Measurements from ENCODE around the gene TANK. TPM values are rescaled to one million over a fixed set of nuclear protein-coding genes. Genes with fewer than 3 reads are reported as not detected.
A peak's percentile ranks its signal among the peaks of the same experiment; 100 is the strongest.

The TANK gene
- total RNA-seq, 4 donors from 2014 or later: 57.0 to 76.1 (median 69.7) TPM

DNA sequence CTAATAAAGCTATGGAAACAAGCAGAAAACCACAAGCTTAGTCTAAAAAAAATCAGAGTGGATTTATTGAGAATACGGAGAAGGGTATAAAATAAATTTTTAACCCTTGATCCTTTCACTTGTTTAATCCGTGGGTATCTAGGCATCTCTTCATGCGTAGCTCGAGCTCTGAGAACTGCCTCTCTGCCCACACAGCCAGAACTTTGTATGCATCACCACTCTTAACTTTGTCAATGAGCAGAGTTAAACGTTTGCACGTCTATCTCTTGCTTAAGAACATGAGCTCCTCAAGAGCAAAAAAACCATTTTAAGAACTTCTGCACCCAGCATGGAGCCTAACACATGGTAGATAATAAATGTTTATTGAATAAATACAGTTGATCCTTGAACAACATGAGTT lies 26.9 kb upstream of the TANK start:
- TF ChIP-seq POLR2AphosphoS5 (IDR thresholded peaks at IDR 0.05): no peak
- TF ChIP-seq POLR2A (IDR thresholded peaks at IDR 0.05; ENCODE audit: low read depth): no peak
- no peak for TF ChIP-seq EP300 (IDR thresholded peaks at IDR 0.05)
- TF ChIP-seq, protein P1, sequence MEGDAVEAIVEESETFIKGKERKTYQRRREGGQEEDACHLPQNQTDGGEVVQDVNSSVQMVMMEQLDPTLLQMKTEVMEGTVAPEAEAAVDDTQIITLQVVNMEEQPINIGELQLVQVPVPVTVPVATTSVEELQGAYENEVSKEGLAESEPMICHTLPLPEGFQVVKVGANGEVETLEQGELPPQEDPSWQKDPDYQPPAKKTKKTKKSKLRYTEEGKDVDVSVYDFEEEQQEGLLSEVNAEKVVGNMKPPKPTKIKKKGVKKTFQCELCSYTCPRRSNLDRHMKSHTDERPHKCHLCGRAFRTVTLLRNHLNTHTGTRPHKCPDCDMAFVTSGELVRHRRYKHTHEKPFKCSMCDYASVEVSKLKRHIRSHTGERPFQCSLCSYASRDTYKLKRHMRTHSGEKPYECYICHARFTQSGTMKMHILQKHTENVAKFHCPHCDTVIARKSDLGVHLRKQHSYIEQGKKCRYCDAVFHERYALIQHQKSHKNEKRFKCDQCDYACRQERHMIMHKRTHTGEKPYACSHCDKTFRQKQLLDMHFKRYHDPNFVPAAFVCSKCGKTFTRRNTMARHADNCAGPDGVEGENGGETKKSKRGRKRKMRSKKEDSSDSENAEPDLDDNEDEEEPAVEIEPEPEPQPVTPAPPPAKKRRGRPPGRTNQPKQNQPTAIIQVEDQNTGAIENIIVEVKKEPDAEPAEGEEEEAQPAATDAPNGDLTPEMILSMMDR (IDR thresholded peaks at IDR 0.05): no peak
- no peak for DNase-seq (ENCODE audit: extremely low spot score)
- 94% methylated on average over 6 of the region's 6 CpGs for WGBS
- Histone ChIP-seq H3K9me3 (no peaks in the 10 kb centered on the region), H3K27ac (replicated peaks in 1 of 4) (no peak overlapping the region), H3K4me3 (no peak overlapping the region), H3K27me3 (no peaks in the 10 kb centered on the region), H3K4me1 (peaks cover 0 to 34% (median 22%) of the 10 kb centered on the region in 4 donors), H3K36me3 (no peaks in the 10 kb centered on the region)
- intact Hi-C loops (cut with DNase I): no loop called here

DNA sequence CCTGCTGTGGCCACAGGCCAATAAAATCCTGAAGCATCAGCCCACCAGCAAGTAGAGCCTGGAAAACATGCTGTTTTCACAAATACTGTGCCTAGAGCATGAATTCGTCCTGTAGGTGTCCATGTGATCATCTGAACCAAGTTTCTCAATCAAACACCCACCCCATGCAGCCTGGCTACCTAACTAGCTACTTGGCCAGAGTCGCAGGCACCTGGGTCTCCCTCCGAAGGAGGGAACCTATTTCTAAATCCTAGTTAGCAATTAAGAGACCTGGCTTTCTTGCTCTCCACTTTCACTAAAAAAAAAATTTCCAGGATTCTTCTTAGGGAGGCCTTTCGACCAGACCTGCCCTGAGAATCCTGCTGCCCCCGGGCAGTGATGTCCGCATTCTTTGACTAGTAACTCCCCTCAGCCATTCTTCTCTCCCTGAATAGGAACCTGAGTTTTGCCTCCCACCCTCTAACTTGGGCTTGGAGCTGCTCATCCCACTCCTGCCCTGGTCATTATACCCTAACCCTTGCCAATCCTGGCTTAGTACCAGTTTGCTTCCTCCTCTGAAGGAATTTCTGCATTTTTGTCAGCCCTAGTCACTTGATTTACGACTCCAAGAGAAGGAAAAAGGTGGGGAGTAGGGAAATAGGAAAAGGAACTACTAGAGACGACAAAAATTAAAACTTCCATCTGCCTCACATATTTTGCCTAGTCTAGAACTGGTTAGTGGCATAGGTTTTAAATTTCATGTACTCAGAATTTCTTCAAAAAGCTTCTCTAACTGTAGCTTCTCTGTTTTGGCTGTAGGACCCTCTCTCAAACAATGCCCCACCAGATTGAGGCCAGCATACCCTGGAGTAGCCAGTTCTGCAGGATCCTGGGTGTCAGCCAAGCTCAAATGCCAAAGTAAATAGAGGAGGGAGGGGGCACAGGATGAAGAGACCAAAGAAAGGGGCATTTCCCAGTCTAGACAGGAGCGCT lies 25.4 kb upstream of the TANK start:
- 71% methylated on average over 9 of the region's 9 CpGs for WGBS
- TF ChIP-seq, protein P1 (IDR thresholded peaks at IDR 0.05): no peak
- no peak for TF ChIP-seq POLR2AphosphoS5 (IDR thresholded peaks at IDR 0.05)
- TF ChIP-seq POLR2A (IDR thresholded peaks at IDR 0.05; ENCODE audit: low read depth): no peak
- no peak for TF ChIP-seq EP300 (IDR thresholded peaks at IDR 0.05)
- Histone ChIP-seq H3K9me3 (no peaks in the 10 kb centered on the region), H3K4me1 (peaks cover 0 to 48% (median 33%) of the 10 kb centered on the region in 4 donors), H3K27me3 (no peaks in the 10 kb centered on the region), H3K36me3 (no peaks in the 10 kb centered on the region), H3K4me3 (no peak overlapping the region), H3K27ac (replicated peaks in 1 of 4) (no peak overlapping the region)
- no peak for DNase-seq (ENCODE audit: extremely low spot score)
- intact Hi-C loops (cut with DNase I): no loop called here

DNA sequence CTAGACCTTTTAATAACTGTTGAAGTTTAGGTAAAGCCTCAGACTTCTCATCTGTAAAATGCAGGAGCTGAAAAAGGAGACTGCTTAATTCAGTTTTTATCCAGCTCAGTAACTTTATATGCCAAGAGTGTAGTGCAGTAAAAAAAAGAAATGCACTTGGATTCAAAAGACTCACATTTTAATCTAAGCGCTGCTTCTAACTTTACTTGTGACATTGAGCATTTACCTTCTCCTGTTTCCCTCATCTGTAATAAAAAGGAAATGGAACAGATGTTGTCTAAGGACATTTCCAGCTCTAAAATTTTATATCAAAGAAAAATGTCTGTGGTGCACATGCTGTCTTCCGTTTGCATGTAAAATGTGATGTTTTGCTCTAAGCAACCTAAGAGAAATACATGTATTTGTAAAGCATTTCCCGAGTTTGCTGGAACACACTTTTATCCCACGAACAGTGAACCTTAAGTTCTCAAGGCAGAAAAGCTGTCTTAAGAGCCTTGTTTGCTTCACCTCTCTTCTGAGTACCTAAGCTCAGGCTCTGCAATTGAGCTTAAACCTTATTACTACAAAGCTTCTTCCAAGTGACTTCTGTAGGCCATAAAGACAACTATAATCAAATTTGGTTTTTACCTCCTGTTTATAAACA lies 24.2 kb upstream of the TANK start:
- WGBS: 50% methylated on average over 4 of the region's 4 CpGs
- H3K27ac ChIP-seq (replicated peaks in 1 of 4): peak overlapping the region; percentile 34 to 60 (median 52)

DNA sequence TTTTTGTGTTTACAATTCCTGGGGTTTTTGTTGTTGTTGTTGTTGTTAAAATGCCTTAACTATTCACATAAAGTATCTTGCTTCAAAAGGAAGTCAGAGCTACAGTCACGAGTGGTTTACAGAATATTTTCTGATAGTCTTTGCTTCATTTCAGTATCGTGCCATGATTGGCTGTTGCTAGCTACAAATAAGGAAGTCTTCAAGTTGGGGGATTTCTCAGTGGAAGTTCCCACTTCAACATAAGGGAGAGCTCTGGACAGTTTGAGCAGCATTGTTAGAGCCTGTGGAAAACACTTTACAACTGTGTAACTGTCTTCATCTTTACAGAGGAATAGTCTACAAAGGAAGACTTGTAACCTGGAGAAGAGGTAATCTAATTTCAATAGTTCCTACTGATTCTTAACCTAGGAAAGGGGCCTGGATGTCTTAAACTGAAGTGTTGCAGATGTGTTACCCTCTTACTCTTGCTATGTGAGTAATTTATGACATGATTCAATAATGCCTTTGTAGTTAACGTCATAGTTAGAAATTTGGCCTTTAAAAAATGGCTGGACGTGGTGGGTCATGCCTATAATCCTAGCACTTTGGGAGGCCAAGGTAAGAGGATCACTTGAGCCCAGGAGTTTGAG lies 23.4 kb upstream of the TANK start:
- Histone ChIP-seq H3K27me3 (no peaks in the 10 kb centered on the region), H3K4me3 (peak overlapping the region; percentile 4 to 46 (median 27))

More for the DNA sequence above, 24.2 kb upstream of the TANK start:
- no peak for TF ChIP-seq EP300 (IDR thresholded peaks at IDR 0.05)
- TF ChIP-seq POLR2AphosphoS5 (IDR thresholded peaks at IDR 0.05): no peak
- TF ChIP-seq POLR2A (IDR thresholded peaks at IDR 0.05; ENCODE audit: low read depth): no peak
- TF ChIP-seq, protein P1 (IDR thresholded peaks at IDR 0.05): no peak
- H3K9me3 ChIP-seq: no peaks in the 10 kb centered on the region
- H3K4me1 ChIP-seq: peaks cover 0 to 52% (median 33%) of the 10 kb centered on the region in 4 donors
- H3K4me3 ChIP-seq: peak overlapping the region in 2 of 4 donors; percentile 35 to 46
- no peaks in the 10 kb centered on the region for H3K36me3 ChIP-seq
- DNase-seq (ENCODE audit: extremely low spot score): no peak
- intact Hi-C loops (cut with DNase I): no loop called here
- H3K27me3 ChIP-seq: no peaks in the 10 kb centered on the region

More for the DNA sequence above, 23.4 kb upstream of the TANK start:
- WGBS: 35% methylated on average over 4 of the region's 4 CpGs
- no peak for DNase-seq (ENCODE audit: extremely low spot score)
- H3K4me1 ChIP-seq: peaks cover 0 to 52% (median 33%) of the 10 kb centered on the region in 4 donors
- intact Hi-C loops (cut with DNase I): no loop called here
- H3K36me3 ChIP-seq: no peaks in the 10 kb centered on the region
- H3K27ac ChIP-seq (replicated peaks in 1 of 4): peak overlapping the region; percentile 34 to 60 (median 52)
- TF ChIP-seq POLR2AphosphoS5 (IDR thresholded peaks at IDR 0.05) (peak in 1 of 2 donors; percentile 40), EP300 (IDR thresholded peaks at IDR 0.05) (no peak), POLR2A (IDR thresholded peaks at IDR 0.05; ENCODE audit: low read depth) (no peak)
- TF ChIP-seq, protein P1 (IDR thresholded peaks at IDR 0.05): no peak
- no peaks in the 10 kb centered on the region for H3K9me3 ChIP-seq

Measured in esophagus muscularis mucosa (tissue), 4 donors.